OCI-LY7 (cell line): ENCODE data around the gene LHPP. TPM values are rescaled to one million over a fixed set of nuclear protein-coding genes. Genes with fewer than 3 reads are reported as not detected.
A peak's percentile ranks its signal among the peaks of the same experiment; 100 is the strongest.

Source experiments
- Bru-seq: library from RNA; stranded (reverse); fragments of 400-500 nt; gene quantifications from one replicate; lab custom pipeline; 2021; lab: Mats Ljungman, UMichigan
- BruChase-seq, 2 experiments: library from RNA; stranded (reverse); fragments of 400-500 nt; gene quantifications; one replicate each; lab custom pipeline; 2021; lab: Mats Ljungman, UMichigan
- BruUV-seq: library from RNA; stranded (reverse); fragments of 400-500 nt; replicated peaks from 2 replicates; lab custom pipeline; 2021; lab: Mats Ljungman, UMichigan
- CTCF ChIA-PET: fragments of 300-600 bp; sonication (Branson Sonifier 250); formaldehyde crosslinking; loops from one replicate; lab custom pipeline; 2022; ENCODE audit warnings: antibody characterized with exemption; ENCODE audit not compliant: unreplicated experiment; lab: Charles Lee
- POLR2A ChIA-PET: fragments of 300-600 bp; sonication (Branson Sonifier 250); formaldehyde crosslinking; loops from one replicate; lab custom pipeline; 2022; ENCODE audit warnings: antibody characterized with exemption; lab: Charles Lee
- DNase-seq: peaks from one replicate; pipeline ENCODE4 v3.0.0-alpha.2; 2015; ENCODE audit warnings: low spot score
- H2AFZ ChIP-seq: fragments of 200-600 bp; sonication (generic), shearing (Covaris generic); 2 replicates; pipeline ENCODE4 v1.6.1; 2014; ENCODE audit warnings: mild to moderate bottlenecking, antibody characterized with exemption, low read length, moderate library complexity
- H3K27ac ChIP-seq: fragments of 200-600 bp; sonication (generic); 2 replicates; pipeline ENCODE4 v1.5.1; 2014; ENCODE audit warnings: mixed run types, low read depth, mild to moderate bottlenecking, moderate library complexity, low read length, inconsistent platforms; ENCODE audit not compliant: poor library complexity, severe bottlenecking
- H3K36me3 ChIP-seq: fragments of 200-600 bp; sonication (generic); 2 replicates; pipeline ENCODE4 v1.6.1; 2014; ENCODE audit warnings: mild to moderate bottlenecking, antibody characterized with exemption, low read length, moderate library complexity, mixed read lengths; ENCODE audit not compliant: insufficient read depth
- H3K4me1 ChIP-seq: fragments of 200-600 bp; sonication (generic); 2 replicates; pipeline ENCODE4 v1.5.1; 2014; ENCODE audit warnings: mild to moderate bottlenecking, low read length; ENCODE audit not compliant: insufficient read depth, poor library complexity, severe bottlenecking
- H3K4me2 ChIP-seq: fragments of 200-600 bp; sonication (generic); 2 replicates; pipeline ENCODE4 v1.6.1; 2014; ENCODE audit warnings: mild to moderate bottlenecking, low read length
- H3K4me3 ChIP-seq: fragments of 200-600 bp; sonication (generic); 2 replicates; pipeline ENCODE4 v1.5.1; 2014; ENCODE audit warnings: mild to moderate bottlenecking, low read depth, low read length; ENCODE audit not compliant: poor library complexity, severe bottlenecking
- H3K79me2 ChIP-seq: fragments of 200-600 bp; sonication (generic); 2 replicates; pipeline ENCODE4 v1.6.1; 2016; ENCODE audit warnings: low read depth, mild to moderate bottlenecking, low read length, moderate library complexity, mixed read lengths; ENCODE audit not compliant: insufficient read depth
- H3K9me2 ChIP-seq: fragments of 200-600 bp; sonication (generic); 2 replicates; pipeline ENCODE4 v1.6.1; 2016; ENCODE audit warnings: mild to moderate bottlenecking, low read length, mixed read lengths; ENCODE audit not compliant: insufficient read depth
- H3K9me3 ChIP-seq: fragments of 200-600 bp; sonication (generic); 2 replicates; pipeline ENCODE4 v1.6.1; 2014; ENCODE audit warnings: mild to moderate bottlenecking, mixed run types, low read length, mixed read lengths
- H4K20me1 ChIP-seq: fragments of 200-600 bp; sonication (generic); 2 replicates; pipeline ENCODE4 v1.6.1; 2014; ENCODE audit warnings: mild to moderate bottlenecking, antibody characterized with exemption, low read length, moderate library complexity, mixed read lengths; ENCODE audit not compliant: insufficient read depth
- CTCF ChIP-seq: fragments of 200-600 bp; sonication (generic); conservative IDR thresholded peaks from 2 replicates; pipeline ENCODE4 v1.5.1; 2014; ENCODE audit warnings: mild to moderate bottlenecking, antibody characterized with exemption, low read length, moderate library complexity, mixed read lengths
- EZH2phosphoT487 ChIP-seq: fragments of 200-600 bp; sonication (generic); IDR thresholded peaks from 2 replicates; pipeline ENCODE4 v1.6.1; 2018; ENCODE audit warnings: low read depth, borderline replicate concordance, mild to moderate bottlenecking, mixed run types, antibody characterized with exemption, low read length, moderate library complexity, mixed read lengths
- intact Hi-C: fragments of 100-400 bp; cut with micrococcal nuclease; formaldehyde crosslinking; loops from one replicate; pipeline ENCODE4 v1.10.0; 2022; ENCODE audit not compliant: unreplicated experiment
- long read RNA-seq: library from polyadenylated mRNA; stranded (forward); transcript quantifications from one replicate; pipeline ENCODE4 v2.0.0, GENCODE V29; 2022
- total RNA-seq, 2 experiments: library from RNA; depleted of rRNA in 1 of 2; stranded (reverse); fragments of >200 nt in 1 of 2; shearing (Covaris generic) in 1 of 2; gene quantifications; 2 replicates each; pipeline ENCODE4 v1.2.3, GENCODE V29; 2014 to 2022

LHPP gene
- total RNA-seq (2014; rRNA removed; shearing (Covaris generic)) (19.1 and 30.3 TPM in 2 replicates), total RNA-seq (2022) (53.3 and 65.2 TPM in 2 replicates), Bru-seq, nascent RNA (percentile 55 among the genes with signal in this experiment), BruChase-seq, experiment 1, labeled RNA remaining after a 6-hour chase (percentile 61 among the genes with signal in this experiment), BruChase-seq, experiment 2, labeled RNA remaining after a 2-hour chase (percentile 54 among the genes with signal in this experiment)
- long read RNA-seq, transcript LHPP-203 (6 exons, 840 nt), result minor isoform, 9 of 77 reads
- long read RNA-seq, transcript LHPP-202 (7 exons, 1,622 nt), result major isoform, 23 of 77 reads
- long read RNA-seq, partial matches to known transcripts, result 17 of 77 reads
- long read RNA-seq, other reads (novel, unspliced or antisense), result 19 of 77 reads

- Histone ChIP-seq H4K20me1 (no peaks in the 10 kb centered on the region), H3K79me2 (peaks cover 9% of the 10 kb centered on the region; the same call in 1 of the 2 replicates), H3K9me3 (no peaks in the 10 kb centered on the region), H3K4me2 (peak within 1 kb of the TSS; percentile 76), H2AFZ (peak within 1 kb of the TSS; percentile 93), H3K27ac (peak within 1 kb of the TSS; percentile 12), H3K36me3 (no peaks in the 10 kb centered on the region), H3K9me2 (no peaks in the 10 kb centered on the region), H3K4me1 (peaks cover 32% of the 10 kb centered on the region), H3K4me3 (peak within 1 kb of the TSS; percentile 72)
- ChIA-PET CTCF (interaction anchor here (0.6 kb wide), 2 partner anchors 247 to 962 kb away, joined by 3 read pairs; no protein-coding TSS in a partner anchor), POLR2A (interaction anchor here (0.6 to 1.4 kb wide), 4 partner anchors 12 to 516 kb away, joined by 3 to 4 read pairs (median 3); no protein-coding TSS in a partner anchor)
- peak; percentile 88 for DNase-seq
- intact Hi-C loops, result loop anchor here (5.0 kb wide), 1 partner anchor 281 kb away; the partner anchor contains the start of gene FAM53B
- TF ChIP-seq EZH2phosphoT487 (no peak), CTCF (peak; percentile 28; the same call in 1 of the 2 replicates)
- no TSS peak for BruUV-seq
Measured at GRCh38 chr10:124461642-124462347, at the start of gene LHPP. TSS of gene LHPP (plus strand) at chr10:124461823. CDS start at chr10:124461863, 40 bp downstream.

GRCh38 chr10:124414076-124414475, 47.5 kb upstream of the LHPP start:
- CTCF ChIA-PET, result interaction anchor here (0.6 kb wide), 1 partner anchor 558 kb away, joined by 4 read pairs; no protein-coding TSS in a partner anchor
- BruUV-seq, result no TSS peak
- POLR2A ChIA-PET, result interaction anchor here (0.5 to 1.7 kb wide), 3 partner anchors 9 to 384 kb away, joined by 3 to 8 read pairs (median 3); no protein-coding TSS in a partner anchor

More at GRCh38 chr10:124414076-124414475, 47.5 kb upstream of the LHPP start:
- H2AFZ ChIP-seq, result no peak overlapping the region
- peaks cover 6% of the 10 kb centered on the region for H3K4me1 ChIP-seq
- no peaks in the 10 kb centered on the region for H3K9me3 ChIP-seq
- no peak overlapping the region for H3K27ac ChIP-seq
- intact Hi-C loops, result no loop called here
- no peaks in the 10 kb centered on the region for H3K36me3 ChIP-seq
- H3K4me3 ChIP-seq, result no peak overlapping the region
- no peaks in the 10 kb centered on the region for H3K9me2 ChIP-seq
- 0 out of 2 replicates have a peak, but pooled peaks cover 3% of the 10 kb centered on the region for H4K20me1 ChIP-seq
- TF ChIP-seq CTCF (no peak), EZH2phosphoT487 (no peak)
- H3K79me2 ChIP-seq, result no peaks in the 10 kb centered on the region
- no peak overlapping the region for H3K4me2 ChIP-seq
- no peak for DNase-seq
